ENCODE data around the gene LAMC2.

DNA sequence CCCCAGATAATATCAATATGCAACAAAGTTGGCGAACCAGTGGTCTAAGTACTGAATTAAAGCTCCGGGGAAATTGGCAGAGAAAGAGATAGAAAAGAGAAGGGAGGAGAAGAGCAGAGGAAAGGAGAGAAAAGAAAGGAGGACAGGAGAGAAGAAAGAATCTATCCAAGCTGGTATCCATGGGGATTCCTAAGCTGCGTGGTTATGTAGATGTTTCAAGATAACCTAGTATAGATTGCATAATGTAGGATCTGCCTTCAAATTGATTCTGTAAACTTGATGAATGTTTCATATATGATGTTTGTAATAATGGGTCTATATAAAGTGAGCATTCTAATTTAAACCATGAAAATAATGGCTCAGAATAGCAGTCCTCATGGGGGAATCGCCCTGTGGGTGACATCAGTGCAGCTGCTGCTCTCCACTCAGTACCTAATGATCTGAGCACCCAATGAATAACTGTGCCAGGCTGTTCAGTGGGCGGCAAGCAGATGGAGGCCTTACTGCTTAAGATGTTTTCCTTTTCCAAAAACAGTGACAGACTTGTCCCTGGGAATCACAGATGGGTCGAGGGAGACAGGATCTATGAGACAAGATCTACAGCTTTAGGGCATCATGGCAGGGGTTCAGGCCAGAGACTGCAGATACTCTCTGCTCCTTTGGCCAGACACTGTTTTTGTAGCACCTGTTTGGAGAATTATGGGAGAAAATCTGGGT lies 78.0 kb downstream of the LAMC2 start:
- TF ChIP-seq, protein P1, sequence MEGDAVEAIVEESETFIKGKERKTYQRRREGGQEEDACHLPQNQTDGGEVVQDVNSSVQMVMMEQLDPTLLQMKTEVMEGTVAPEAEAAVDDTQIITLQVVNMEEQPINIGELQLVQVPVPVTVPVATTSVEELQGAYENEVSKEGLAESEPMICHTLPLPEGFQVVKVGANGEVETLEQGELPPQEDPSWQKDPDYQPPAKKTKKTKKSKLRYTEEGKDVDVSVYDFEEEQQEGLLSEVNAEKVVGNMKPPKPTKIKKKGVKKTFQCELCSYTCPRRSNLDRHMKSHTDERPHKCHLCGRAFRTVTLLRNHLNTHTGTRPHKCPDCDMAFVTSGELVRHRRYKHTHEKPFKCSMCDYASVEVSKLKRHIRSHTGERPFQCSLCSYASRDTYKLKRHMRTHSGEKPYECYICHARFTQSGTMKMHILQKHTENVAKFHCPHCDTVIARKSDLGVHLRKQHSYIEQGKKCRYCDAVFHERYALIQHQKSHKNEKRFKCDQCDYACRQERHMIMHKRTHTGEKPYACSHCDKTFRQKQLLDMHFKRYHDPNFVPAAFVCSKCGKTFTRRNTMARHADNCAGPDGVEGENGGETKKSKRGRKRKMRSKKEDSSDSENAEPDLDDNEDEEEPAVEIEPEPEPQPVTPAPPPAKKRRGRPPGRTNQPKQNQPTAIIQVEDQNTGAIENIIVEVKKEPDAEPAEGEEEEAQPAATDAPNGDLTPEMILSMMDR (IDR thresholded peaks at IDR 0.05) = no peak
- TF ChIP-seq POLR2A (IDR thresholded peaks at IDR 0.05) = no peak

Measured in vagina (tissue), 2 donors.